NCI-H2227 treated with DMSO at 0.1 percent for 48 hours (cell line): ENCODE data around the gene ATXN2.
"Not testable (repeated sequence)": the region's sequence is repeated elsewhere in the genome, so short reads cannot be mapped to it uniquely, and the experiment has no call there.

Experiments
- DNase-seq: peaks from one replicate; lab custom pipeline; 2025; lab: John Stamatoyannopoulos, UW

ATXN2 gene

GRCh38 chr12:111503116-111503515 is 96.0 kb downstream of the ATXN2 start:
- DNase-seq, result no peak

- DNase-seq, result no peak
These were observed 104.4 kb downstream of the ATXN2 start for GRCh38 chr12:111494676-111495075.

GRCh38 chr12:111492979-111493378 is 106.1 kb downstream of the ATXN2 start:
- not testable (repeated sequence) for DNase-seq

- DNase-seq, result no peak
These were observed 110.3 kb downstream of the ATXN2 start for GRCh38 chr12:111488798-111489197.

GRCh38 chr12:111488271-111488670 is 110.8 kb downstream of the ATXN2 start:
- no peak for DNase-seq

- no peak for DNase-seq
These were observed 116.7 kb downstream of the ATXN2 start for GRCh38 chr12:111482462-111482861.

- DNase-seq, result no peak
These were observed 127.9 kb downstream of the ATXN2 start for GRCh38 chr12:111471236-111471635.

GRCh38 chr12:111469401-111469800 is 129.7 kb downstream of the ATXN2 start:
- DNase-seq, result no peak

- no peak for DNase-seq
These were observed 131.3 kb downstream of the ATXN2 start for GRCh38 chr12:111467857-111468241.

- no peak for DNase-seq
These were observed 131.8 kb downstream of the ATXN2 start for GRCh38 chr12:111467092-111467856.

GRCh38 chr12:111462210-111462769 is 136.8 kb downstream of the ATXN2 start:
- DNase-seq, result no peak

- not testable (repeated sequence) for DNase-seq
These were observed 139.0 kb downstream of the ATXN2 start for GRCh38 chr12:111460111-111460510.

- DNase-seq, result no peak
These were observed 140.5 kb downstream of the ATXN2 start for GRCh38 chr12:111458546-111459172.

- DNase-seq, result no peak
These were observed 141.5 kb downstream of the ATXN2 start for GRCh38 chr12:111457577-111457976.

GRCh38 chr12:111457071-111457470 is 142.0 kb downstream of the ATXN2 start:
- DNase-seq, result no peak

GRCh38 chr12:111455448-111456320 is 143.4 kb downstream of the ATXN2 start:
- DNase-seq, result no peak

- DNase-seq, result no peak
These were observed 144.2 kb downstream of the ATXN2 start for GRCh38 chr12:111454716-111455447.

GRCh38 chr12:111454311-111454710 is 144.8 kb downstream of the ATXN2 start:
- DNase-seq, result no peak

- no peak for DNase-seq
These were observed 145.8 kb downstream of the ATXN2 start for GRCh38 chr12:111453071-111453989.

- DNase-seq, result peak; percentile 62
These were observed 147.4 kb downstream of the ATXN2 start for GRCh38 chr12:111451649-111452129.
